Keratinocyte (primary cell): ENCODE results near the gene ECHS1. TPM values are rescaled to one million over a fixed set of nuclear protein-coding genes. Genes with fewer than 3 reads are reported as not detected.
"Not testable (repeated sequence)": the region's sequence is repeated elsewhere in the genome, so short reads cannot be mapped to it uniquely, and the experiment has no call there.

ENCODE experiments used
- DNase-seq: peaks from one replicate; pipeline ENCODE4 v3.0.0-alpha.2; 2011; ENCODE audit warnings: low read depth, missing footprints, low spot score
- FAIRE-seq: peaks from 2 replicates; lab custom pipeline; 2011; peaks lifted over from hg19 to GRCh38; lab: Jason Lieb, UNC
- H2AFZ ChIP-seq: 2 replicates; pipeline ENCODE4 v1.6.0; 2012; ENCODE audit warnings: low read length, control low read depth, inconsistent platforms; ENCODE audit not compliant: control insufficient read depth
- H3K27ac ChIP-seq: 2 replicates; pipeline ENCODE4 v1.5.1; 2011; ENCODE audit warnings: low read length; ENCODE audit not compliant: control insufficient read depth, insufficient read depth
- H3K27me3 ChIP-seq: 3 replicates; pipeline ENCODE4 v1.6.0; 2011; ENCODE audit warnings: low read length; ENCODE audit not compliant: control insufficient read depth, insufficient read depth; ENCODE audit errors: extremely low read depth
- H3K36me3 ChIP-seq, 2 experiments: 2 replicates in 1 of 2; 3 replicates in 1 of 2; pipeline ENCODE4 v1.5.1; 2011; ENCODE audit warnings: low read length in 2 of 2, mild to moderate bottlenecking in 1 of 2; ENCODE audit not compliant: control insufficient read depth in 2 of 2, insufficient read depth in 2 of 2; ENCODE audit errors: extremely low read depth in 1 of 2
- H3K4me1 ChIP-seq: 3 replicates; pipeline ENCODE4 v1.5.1; 2011; ENCODE audit warnings: low read length; ENCODE audit not compliant: control insufficient read depth, insufficient read depth; ENCODE audit errors: extremely low read depth
- H3K4me2 ChIP-seq: 3 replicates; pipeline ENCODE4 v1.6.0; 2011; ENCODE audit warnings: low read depth, low read length; ENCODE audit not compliant: control insufficient read depth, insufficient read depth; ENCODE audit errors: extremely low read depth
- H3K4me3 ChIP-seq, 3 experiments: fragments of 200-600 bp in 1 of 3; sonication (generic) in 1 of 3; 2 replicates in 2 of 3; 3 replicates in 1 of 3; pipeline ENCODE4 v1.5.1; 2011 to 2016; ENCODE audit warnings: low read length in 3 of 3, mild to moderate bottlenecking in 3 of 3, control low read depth in 2 of 3, inconsistent platforms in 1 of 3, low read depth in 1 of 3, mixed read lengths in 1 of 3, mixed run types in 1 of 3, moderate library complexity in 1 of 3; ENCODE audit not compliant: control insufficient read depth in 2 of 3, insufficient read depth in 2 of 3; ENCODE audit errors: extremely low read depth in 1 of 3
- H3K79me2 ChIP-seq: 2 replicates; pipeline ENCODE4 v1.6.0; 2012; ENCODE audit warnings: low read length; ENCODE audit not compliant: control insufficient read depth, insufficient read depth
- H3K9ac ChIP-seq: 3 replicates; pipeline ENCODE4 v1.6.0; 2011; ENCODE audit warnings: low read length; ENCODE audit not compliant: control insufficient read depth, insufficient read depth; ENCODE audit errors: extremely low read depth
- H3K9me1 ChIP-seq: 3 replicates; pipeline ENCODE4 v1.6.0; 2011; ENCODE audit warnings: low read length; ENCODE audit not compliant: control insufficient read depth, insufficient read depth; ENCODE audit errors: extremely low read depth
- H3K9me3 ChIP-seq: 2 replicates; pipeline ENCODE4 v1.5.1; 2012; ENCODE audit warnings: low read depth, low read length; ENCODE audit not compliant: control insufficient read depth
- H4K20me1 ChIP-seq: 3 replicates; pipeline ENCODE4 v1.6.0; 2011; ENCODE audit warnings: low read length; ENCODE audit not compliant: control insufficient read depth, insufficient read depth; ENCODE audit errors: extremely low read depth
- CTCF ChIP-seq, 3 experiments: IDR thresholded peaks in 1 of 3; conservative IDR thresholded peaks in 1 of 3; optimal IDR thresholded peaks in 1 of 3; 2 replicates in 2 of 3; 3 replicates in 1 of 3; pipeline versions ENCODE3 to v1.5.1; 2011; ENCODE audit warnings: low read length in 3 of 3, mild to moderate bottlenecking in 3 of 3, moderate library complexity in 2 of 3, control low read depth in 1 of 3, inconsistent platforms in 1 of 3; ENCODE audit not compliant: insufficient read depth in 2 of 3; ENCODE audit errors: extremely low read depth in 1 of 3
- EZH2 ChIP-seq: IDR thresholded peaks from one replicate; pipeline ENCODE4 v1.6.1; 2012; ENCODE audit warnings: inconsistent platforms, mild to moderate bottlenecking, low read length, moderate library complexity
- dilution Hi-C: fragments of 300-500 bp; cut with MboI; formaldehyde crosslinking; loops from one replicate; pipeline ENCODE4 v1.7.0; 2020; ENCODE audit warnings: low sequenced_read_pairs; ENCODE audit not compliant: extremely low pct_ligation_motif_present
- polyA plus RNA-seq, 5 experiments: library from polyadenylated mRNA; depleted of rRNA in 3 of 5; stranded (reverse) in 3 of 5; stranded (forward) in 1 of 5; unstranded in 1 of 5; fragments of >200 nt; gene quantifications; 1 replicate in 1 of 5; 2 replicates in 3 of 5; 3 replicates in 1 of 5; pipeline versions ENCODE4 v1.2.1 to v1.2.3, GENCODE V29; 2011 to 2012; ENCODE audit warnings: missing spikeins in 2 of 5, low read depth in 1 of 5, low replicate concordance in 1 of 5

The ECHS1 gene
- polyA plus RNA-seq, 1 donor (not counting 4 experiments of a cell fraction or from before 2014, with no cell fraction given), result 27.1 TPM

GRCh38 chr10:133377025-133377817 lies 4.1 kb upstream of the ECHS1 start:
- no peak overlapping the region for H3K4me2 ChIP-seq
- no peaks in the 10 kb centered on the region for H4K20me1 ChIP-seq
- H3K79me2 ChIP-seq, result no peaks in the 10 kb centered on the region
- H3K9ac ChIP-seq, result no peak overlapping the region
- no peaks in the 10 kb centered on the region for H3K9me1 ChIP-seq
- no peak overlapping the region for H2AFZ ChIP-seq
- no peak overlapping the region for H3K4me3 ChIP-seq
- H3K27ac ChIP-seq, result no peak overlapping the region
- peaks cover 3% of the 10 kb centered on the region for H3K4me1 ChIP-seq
- dilution Hi-C loops, result no loop called here
- H3K9me3 ChIP-seq, result no peaks in the 10 kb centered on the region
- H3K36me3 ChIP-seq, result no peaks in the 10 kb centered on the region
- FAIRE-seq (no peak), DNase-seq (no peak)
- no peaks in the 10 kb centered on the region for H3K27me3 ChIP-seq
- TF ChIP-seq EZH2, result no peak
- no peak for TF ChIP-seq CTCF (optimal IDR thresholded peaks at IDR 0.05 in 1 of 3, IDR thresholded peaks at IDR 0.05 in 1 of 3, conservative IDR thresholded peaks at IDR 0.05 in 1 of 3; ENCODE audit: extremely low read depth in 1 of 3, insufficient read depth in 2 of 3, low read length in 3 of 3)

DNA sequence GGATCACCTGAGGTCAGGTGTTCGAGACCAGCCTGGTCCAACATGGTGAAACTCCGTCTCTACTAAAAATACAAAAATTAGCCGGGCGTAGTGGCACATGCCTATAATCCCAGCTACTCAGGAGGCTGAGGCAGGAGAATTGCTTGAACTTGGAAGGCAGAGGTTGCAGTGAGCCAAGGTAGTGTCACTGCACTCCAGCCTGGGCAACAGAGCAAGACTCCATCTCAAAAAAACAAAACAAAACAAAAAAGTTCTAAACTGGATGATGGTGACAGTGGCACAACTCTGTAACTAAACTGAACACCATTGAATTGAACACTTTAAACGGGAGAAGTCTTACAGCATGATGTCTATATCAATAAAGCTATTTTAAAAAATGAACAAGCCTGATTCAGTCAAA lies 3.0 kb upstream of the ECHS1 start:
- H4K20me1 ChIP-seq, H3K27ac ChIP-seq, H3K9ac ChIP-seq, H3K4me3 ChIP-seq, H3K9me3 ChIP-seq, dilution Hi-C loops, H3K79me2 ChIP-seq, H3K9me1 ChIP-seq, H3K4me1 ChIP-seq, H2AFZ ChIP-seq, H3K36me3 ChIP-seq, H3K27me3 ChIP-seq, DNase-seq, H3K4me2 ChIP-seq, FAIRE-seq: not testable (repeated sequence)
